ENCODE data around the gene ATRIP.

The ATRIP gene

GRCh38 chr3:48422681-48423080, 23.9 kb upstream of the ATRIP start:
- TF ChIP-seq, protein P1, sequence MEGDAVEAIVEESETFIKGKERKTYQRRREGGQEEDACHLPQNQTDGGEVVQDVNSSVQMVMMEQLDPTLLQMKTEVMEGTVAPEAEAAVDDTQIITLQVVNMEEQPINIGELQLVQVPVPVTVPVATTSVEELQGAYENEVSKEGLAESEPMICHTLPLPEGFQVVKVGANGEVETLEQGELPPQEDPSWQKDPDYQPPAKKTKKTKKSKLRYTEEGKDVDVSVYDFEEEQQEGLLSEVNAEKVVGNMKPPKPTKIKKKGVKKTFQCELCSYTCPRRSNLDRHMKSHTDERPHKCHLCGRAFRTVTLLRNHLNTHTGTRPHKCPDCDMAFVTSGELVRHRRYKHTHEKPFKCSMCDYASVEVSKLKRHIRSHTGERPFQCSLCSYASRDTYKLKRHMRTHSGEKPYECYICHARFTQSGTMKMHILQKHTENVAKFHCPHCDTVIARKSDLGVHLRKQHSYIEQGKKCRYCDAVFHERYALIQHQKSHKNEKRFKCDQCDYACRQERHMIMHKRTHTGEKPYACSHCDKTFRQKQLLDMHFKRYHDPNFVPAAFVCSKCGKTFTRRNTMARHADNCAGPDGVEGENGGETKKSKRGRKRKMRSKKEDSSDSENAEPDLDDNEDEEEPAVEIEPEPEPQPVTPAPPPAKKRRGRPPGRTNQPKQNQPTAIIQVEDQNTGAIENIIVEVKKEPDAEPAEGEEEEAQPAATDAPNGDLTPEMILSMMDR (conservative IDR thresholded peaks at IDR 0.05), result no peak
- no peak overlapping the region for H3K27ac ChIP-seq

DNA sequence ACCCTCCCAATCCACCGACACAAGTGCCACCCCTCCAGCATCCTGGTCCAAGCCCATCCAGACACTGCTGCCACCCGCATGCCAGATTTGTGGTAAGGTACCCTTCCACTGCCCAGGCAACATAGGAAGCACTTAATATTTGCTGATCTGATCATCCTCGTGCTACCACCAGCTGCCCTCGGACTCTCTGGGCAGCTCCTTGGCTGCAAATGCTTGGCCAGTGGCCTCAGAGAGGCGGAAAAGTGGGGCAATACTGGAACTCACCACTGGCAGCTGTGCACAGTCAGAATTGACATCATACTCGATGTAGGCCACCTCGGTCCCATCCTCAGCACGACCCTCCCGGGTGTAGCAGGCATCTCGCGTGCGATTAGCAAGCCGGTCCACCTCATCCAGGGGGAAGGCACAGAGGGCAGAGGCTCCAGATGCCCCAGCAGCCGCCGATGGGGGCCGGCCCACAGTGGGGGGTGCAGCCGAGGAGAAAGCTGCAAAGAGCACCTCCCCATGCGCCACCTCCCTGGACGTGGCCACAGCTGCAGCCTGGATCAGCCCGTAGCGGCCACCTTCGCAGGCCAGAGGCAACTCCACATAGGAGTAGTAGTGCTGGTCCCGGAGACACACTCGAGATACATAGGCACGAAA, 23.2 kb upstream of the ATRIP start:
- no peak overlapping the region for H3K27ac ChIP-seq
- TF ChIP-seq, protein P1 (conservative IDR thresholded peaks at IDR 0.05), result no peak

DNA sequence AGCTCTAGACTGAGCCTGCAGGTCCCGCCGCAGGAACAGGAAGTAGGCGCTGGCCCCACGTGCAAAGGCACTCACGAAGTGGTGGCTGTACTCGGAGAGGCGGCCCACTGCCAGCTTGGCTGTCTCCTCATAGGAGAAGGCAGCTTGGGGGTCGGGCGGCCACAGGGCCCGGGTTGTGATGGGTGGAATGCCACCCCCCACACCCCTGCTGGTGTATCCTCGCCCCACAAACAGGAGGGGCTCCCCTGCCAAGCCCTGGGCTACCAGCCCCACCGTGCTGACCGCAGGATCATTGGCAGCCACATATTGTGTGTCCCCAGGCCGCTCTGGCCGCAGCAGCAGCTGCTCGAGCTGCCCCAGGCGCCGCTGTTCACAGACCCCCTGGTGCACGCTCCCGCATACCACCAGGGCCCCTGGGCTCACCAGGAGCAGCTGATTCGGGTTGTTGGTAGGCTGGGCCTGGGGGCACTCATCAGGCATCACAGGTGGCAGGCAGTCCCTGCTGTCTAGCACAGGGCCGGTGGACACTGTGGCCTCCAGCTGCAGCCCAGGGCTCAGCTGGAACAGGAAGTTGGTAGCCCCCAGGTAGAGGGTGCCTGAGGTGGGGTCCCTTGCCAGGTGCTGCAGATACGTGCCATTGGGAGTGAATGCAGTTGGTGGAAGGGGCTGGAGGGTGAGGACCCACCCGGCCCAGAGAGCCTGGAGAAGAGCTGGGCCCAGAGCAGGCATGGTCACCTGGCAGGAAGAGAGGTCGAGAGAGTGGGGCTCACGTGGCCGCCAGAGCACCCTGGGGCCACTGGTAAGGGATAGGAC, 22.4 kb upstream of the ATRIP start:
- no peak overlapping the region for H3K27ac ChIP-seq
- TF ChIP-seq, protein P1 (conservative IDR thresholded peaks at IDR 0.05), result no peak

DNA sequence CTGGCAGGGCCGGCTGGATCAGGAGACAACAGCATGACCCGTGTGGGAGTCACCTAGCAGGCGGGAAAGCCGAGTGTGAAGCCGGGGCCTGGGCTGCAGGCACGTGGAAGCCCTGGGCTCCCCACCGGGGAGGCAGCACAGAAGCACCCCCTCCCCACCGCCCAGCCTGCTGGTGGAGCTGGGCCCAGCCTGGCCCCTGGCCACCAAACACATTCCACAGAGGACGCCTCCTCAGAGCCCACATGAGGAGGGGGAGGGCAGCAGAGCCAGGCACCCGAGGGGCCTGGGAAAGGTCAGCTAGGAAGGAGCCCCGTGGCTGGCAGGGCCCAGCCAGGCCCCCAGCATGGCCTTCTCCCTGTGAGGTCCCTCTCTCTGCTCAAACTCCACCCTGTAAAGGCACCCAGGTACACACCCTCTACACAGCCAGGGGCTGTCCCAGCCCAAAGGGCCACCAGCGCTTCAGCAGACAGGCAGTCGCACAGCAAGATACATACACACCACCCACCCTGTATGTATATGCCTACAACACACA, 21.2 kb upstream of the ATRIP start:
- peak overlapping the region; percentile 96; the same call in 1 of the 2 replicates for H3K27ac ChIP-seq
- TF ChIP-seq, protein P1 (conservative IDR thresholded peaks at IDR 0.05), result no peak

- H3K27ac ChIP-seq, result peak overlapping the region; percentile 96; the same call in 1 of the 2 replicates
- TF ChIP-seq, protein P1 (conservative IDR thresholded peaks at IDR 0.05), result no peak
Measured at GRCh38 chr3:48426401-48426909, 20.1 kb upstream of the ATRIP start.

DNA sequence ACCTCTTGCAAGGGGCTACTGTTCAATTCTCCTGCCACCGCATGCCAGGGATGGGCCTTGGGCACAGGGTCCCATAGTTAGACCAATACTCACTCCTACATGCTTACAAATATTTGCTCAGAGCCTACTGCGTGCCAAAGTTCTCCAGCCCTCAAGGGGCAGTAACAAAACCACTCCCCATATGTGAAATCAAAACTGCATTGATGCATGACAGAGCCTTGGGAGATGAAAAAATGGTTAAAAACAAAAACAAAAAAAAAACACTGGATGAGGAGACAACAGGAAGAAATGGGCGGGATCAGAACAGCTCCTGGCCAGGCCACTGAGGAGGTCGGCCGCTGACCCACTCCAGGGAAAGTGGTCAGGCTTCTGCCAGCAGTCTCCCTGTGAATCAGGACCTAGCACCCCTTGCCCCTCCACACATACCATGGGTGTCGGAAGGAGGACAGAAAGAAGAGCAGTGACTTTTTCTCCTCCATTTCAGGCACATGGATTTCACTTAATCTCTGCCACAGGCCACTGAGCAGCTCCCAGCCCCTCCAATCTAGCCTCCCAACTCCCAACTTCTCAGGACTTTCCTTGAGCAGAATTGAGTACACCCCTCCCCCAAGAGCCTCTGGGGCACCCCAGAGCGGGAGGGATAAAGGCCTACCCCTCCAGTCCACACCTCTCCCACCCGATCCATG, 19.4 kb upstream of the ATRIP start:
- TF ChIP-seq, protein P1 (conservative IDR thresholded peaks at IDR 0.05), result no peak
- H3K27ac ChIP-seq, result peak overlapping the region; percentile 96

GRCh38 chr3:48427630-48427962, 18.9 kb upstream of the ATRIP start:
- H3K27ac ChIP-seq, result peak overlapping the region; percentile 96
- TF ChIP-seq, protein P1 (conservative IDR thresholded peaks at IDR 0.05), result no peak
